ENCODE data around the gene LUM.

The LUM gene

DNA sequence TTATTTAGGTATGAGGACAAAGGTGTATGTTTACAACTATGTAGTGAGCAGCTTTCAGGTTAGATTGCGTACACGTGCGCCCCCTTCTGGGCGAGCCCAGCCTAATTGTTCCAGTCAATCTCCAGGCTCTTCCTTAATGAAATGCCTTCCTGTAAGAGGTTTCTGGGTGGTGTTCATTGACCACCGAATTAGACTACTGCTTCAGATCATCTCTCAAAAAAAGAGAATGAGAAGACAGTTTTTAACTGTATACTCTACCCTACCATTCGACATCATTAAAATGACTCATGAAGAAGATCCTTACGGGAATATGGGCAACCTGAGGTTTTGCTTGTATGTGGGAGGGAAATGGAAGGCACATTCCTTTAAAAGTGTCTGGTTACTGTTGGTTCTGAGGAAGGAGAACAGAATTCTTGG lies 2.1 kb downstream of the LUM start:
- TF ChIP-seq, protein P1, sequence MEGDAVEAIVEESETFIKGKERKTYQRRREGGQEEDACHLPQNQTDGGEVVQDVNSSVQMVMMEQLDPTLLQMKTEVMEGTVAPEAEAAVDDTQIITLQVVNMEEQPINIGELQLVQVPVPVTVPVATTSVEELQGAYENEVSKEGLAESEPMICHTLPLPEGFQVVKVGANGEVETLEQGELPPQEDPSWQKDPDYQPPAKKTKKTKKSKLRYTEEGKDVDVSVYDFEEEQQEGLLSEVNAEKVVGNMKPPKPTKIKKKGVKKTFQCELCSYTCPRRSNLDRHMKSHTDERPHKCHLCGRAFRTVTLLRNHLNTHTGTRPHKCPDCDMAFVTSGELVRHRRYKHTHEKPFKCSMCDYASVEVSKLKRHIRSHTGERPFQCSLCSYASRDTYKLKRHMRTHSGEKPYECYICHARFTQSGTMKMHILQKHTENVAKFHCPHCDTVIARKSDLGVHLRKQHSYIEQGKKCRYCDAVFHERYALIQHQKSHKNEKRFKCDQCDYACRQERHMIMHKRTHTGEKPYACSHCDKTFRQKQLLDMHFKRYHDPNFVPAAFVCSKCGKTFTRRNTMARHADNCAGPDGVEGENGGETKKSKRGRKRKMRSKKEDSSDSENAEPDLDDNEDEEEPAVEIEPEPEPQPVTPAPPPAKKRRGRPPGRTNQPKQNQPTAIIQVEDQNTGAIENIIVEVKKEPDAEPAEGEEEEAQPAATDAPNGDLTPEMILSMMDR (IDR thresholded peaks at IDR 0.05; ENCODE audit: low read depth, low read length): peak; percentile 63
- peak overlapping the region; percentile 63 for H3K4me3 ChIP-seq (ENCODE audit: low read depth, low read length)

DNA sequence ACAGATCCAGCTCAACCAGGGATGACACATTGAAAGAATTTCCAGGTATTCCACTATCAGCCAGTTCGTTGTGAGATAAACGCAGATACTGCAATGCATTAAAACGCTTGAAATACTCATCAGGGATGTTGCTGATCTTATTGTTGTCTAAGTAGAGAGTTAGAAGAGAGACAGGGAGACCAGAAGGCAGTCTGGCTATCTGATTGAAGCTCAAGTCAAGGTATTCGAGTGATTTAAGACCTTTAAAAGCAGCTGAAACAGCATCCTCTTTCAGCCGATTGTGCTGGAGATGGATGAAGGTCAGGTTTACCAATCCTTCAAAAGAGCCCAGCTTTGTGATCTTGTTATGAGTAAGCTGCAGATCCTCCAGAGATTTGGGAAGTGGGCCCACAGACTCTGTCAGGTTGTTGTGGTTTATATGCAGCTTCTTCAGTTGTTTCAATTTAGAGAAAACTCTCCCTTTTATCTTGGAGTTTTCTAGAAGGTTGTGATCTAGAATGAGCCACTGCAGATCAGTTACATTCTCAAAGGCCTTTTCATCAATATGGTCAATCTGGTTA lies 3.0 kb downstream of the LUM start:
- TF ChIP-seq, protein P1 (IDR thresholded peaks at IDR 0.05; ENCODE audit: low read depth, low read length): no peak
- H3K4me3 ChIP-seq (ENCODE audit: low read depth, low read length): no peak overlapping the region

DNA sequence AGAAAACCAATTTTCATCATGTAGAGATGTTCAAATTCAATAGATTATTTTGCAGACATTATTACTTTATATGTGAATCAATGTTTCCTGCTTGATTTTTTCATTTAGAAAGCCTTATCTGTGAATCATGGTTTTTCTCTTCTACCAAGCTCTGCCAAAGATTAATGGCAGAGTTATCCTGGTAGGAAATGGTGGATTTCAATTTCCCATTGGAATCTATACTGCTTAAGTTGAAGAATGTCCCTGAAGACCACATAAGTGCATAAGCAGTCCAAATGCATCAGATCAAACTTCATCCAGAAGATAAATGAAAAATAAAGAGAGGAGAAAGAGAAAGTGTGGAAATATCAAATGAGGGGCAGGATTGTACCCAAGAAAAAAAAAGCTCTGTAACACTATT lies 5.0 kb downstream of the LUM start:
- TF ChIP-seq, protein P1 (IDR thresholded peaks at IDR 0.05; ENCODE audit: low read depth, low read length): no peak
- H3K4me3 ChIP-seq (ENCODE audit: low read depth, low read length): no peak overlapping the region

DNA sequence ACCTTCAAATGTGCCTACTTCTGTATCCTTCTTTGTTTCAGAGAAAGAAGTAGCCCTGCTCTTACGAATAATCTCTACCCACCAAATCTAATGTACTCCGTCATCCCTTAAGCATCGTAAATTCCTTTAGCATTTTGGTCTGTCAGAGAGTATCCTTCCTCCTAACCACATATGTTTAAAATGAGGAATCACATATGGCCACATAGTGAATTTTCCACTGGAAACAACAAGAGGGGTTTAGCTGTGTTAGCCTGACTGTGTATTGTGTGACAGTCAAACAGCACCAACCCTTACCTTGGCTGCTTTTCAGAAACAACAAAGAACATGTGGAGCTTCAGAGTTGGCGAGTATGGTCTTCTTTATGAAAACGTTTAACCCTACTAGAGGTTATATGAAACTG lies 5.5 kb downstream of the LUM start:
- TF ChIP-seq, protein P1 (IDR thresholded peaks at IDR 0.05; ENCODE audit: low read depth, low read length): no peak
- no peak overlapping the region for H3K4me3 ChIP-seq (ENCODE audit: low read depth, low read length)

DNA sequence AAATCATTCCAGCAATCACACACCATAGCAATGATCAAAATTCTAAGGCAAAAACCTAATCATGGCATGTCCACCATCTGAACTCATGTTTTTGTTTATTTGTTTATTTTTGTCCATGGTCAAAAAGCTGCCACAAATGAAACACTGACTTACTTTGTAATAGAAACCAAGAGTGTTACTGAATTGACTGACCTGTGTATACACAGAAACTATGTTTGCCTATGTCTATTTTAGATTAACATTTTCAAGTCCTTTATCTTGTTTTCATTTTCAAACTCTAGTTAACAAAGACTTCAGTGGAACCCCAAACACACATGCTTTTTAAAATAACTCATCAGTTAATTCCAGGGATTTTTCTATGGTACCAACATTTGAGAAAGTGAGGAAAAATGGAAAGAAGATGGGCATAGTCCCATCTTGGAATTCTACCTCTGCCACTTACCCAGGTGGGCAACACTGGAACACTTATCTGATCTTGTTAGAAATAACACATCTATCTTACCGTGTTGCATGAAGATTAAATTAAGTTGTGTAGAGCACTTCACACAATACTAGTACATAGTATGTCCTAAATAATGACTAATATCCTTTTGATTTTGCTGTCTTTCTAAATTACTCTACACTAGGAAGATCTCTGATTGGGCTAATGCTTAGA lies 6.4 kb downstream of the LUM start:
- no peak overlapping the region for H3K4me3 ChIP-seq (ENCODE audit: low read depth, low read length)
- TF ChIP-seq, protein P1 (IDR thresholded peaks at IDR 0.05; ENCODE audit: low read depth, low read length): no peak

DNA sequence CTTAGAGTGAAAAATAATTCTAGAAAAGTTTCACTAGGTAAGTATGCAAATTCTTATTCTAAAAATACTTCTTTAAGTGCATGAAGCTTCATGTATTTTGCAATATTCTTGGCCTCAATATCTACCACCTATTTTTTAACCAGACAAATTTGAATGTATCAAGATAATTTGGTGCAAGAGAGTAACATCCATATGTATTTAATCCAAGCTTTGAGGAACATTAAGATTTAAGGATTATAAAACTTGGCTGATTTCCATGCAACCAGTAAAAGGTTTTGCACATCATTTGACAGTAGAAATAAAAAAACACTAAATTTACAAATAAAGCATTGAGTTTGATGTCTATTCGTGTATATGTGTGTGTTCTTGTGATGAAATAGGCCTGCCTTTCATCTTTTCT lies 7.7 kb downstream of the LUM start:
- TF ChIP-seq, protein P1 (IDR thresholded peaks at IDR 0.05; ENCODE audit: low read depth, low read length): no peak
- no peak overlapping the region for H3K4me3 ChIP-seq (ENCODE audit: low read depth, low read length)

DNA sequence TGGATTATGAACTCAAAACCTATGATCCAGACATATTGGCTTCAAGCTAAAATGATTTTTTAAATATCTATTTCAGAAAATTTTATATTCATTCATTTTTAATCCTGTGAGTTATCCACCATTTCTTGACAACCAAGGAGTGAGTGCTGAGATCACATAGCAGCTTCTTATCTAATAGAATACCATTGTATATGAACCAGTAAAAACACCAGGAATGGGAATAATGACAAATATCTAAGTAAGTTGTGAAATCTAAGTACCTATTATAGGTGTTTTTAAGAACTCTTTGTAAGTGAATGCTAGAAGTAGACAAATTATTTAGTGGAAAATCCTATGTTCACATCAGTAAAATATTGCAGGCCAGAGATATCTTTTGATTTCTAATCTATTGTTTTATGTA lies 8.2 kb downstream of the LUM start:
- no peak overlapping the region for H3K4me3 ChIP-seq (ENCODE audit: low read depth, low read length)
- TF ChIP-seq, protein P1 (IDR thresholded peaks at IDR 0.05; ENCODE audit: low read depth, low read length): no peak
